ENCODE measurements around the gene APLP2.

DNA sequence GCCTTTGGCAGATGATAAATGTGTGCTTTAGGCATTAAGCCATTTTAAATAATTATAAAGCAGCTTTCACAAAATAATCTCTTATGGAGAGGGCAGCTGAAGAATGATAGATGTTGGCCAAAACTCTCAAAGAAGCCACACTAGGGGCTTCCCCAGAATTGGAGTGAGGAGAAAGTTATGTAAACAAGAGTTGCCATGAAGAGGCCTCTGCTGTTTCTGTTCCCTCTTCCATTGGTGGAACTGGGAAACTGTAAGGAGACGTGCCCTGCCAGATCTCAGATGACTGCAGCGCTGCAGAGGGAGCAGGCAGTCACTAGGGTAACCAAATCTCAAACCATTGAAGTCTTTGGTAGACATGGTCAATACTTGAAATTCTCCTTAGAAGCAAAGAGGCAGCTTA, 19.4 kb upstream of the APLP2 start:
- TF ChIP-seq, protein P1, sequence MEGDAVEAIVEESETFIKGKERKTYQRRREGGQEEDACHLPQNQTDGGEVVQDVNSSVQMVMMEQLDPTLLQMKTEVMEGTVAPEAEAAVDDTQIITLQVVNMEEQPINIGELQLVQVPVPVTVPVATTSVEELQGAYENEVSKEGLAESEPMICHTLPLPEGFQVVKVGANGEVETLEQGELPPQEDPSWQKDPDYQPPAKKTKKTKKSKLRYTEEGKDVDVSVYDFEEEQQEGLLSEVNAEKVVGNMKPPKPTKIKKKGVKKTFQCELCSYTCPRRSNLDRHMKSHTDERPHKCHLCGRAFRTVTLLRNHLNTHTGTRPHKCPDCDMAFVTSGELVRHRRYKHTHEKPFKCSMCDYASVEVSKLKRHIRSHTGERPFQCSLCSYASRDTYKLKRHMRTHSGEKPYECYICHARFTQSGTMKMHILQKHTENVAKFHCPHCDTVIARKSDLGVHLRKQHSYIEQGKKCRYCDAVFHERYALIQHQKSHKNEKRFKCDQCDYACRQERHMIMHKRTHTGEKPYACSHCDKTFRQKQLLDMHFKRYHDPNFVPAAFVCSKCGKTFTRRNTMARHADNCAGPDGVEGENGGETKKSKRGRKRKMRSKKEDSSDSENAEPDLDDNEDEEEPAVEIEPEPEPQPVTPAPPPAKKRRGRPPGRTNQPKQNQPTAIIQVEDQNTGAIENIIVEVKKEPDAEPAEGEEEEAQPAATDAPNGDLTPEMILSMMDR (IDR thresholded peaks at IDR 0.05) = no peak
- no peak for TF ChIP-seq POLR2A (IDR thresholded peaks at IDR 0.05)
